HCT116 (cell line): ENCODE results near the gene ZNF189. TPM values are rescaled to one million over a fixed set of nuclear protein-coding genes. Genes with fewer than 3 reads are reported as not detected.

Source experiments
- ATAC-seq: fragments of 200-7000 bp; cut with Tn5 transposase; 2 replicates; pipeline ENCODE4 v1.9.1; 2020; ENCODE audit warnings: mild to moderate bottlenecking, moderate library complexity
- BruUV-seq: library from RNA; stranded (reverse); fragments of 400-500 nt; replicated peaks from 2 replicates; lab custom pipeline; 2021; lab: Mats Ljungman, UMichigan
- CTCF ChIA-PET: fragments of 300-600 bp; sonication (Branson Sonifier 250); formaldehyde crosslinking; loops from one replicate; lab custom pipeline; 2021; ENCODE audit warnings: antibody characterized with exemption; lab: Charles Lee
- POLR2A ChIA-PET: fragments of 300-600, 350-600 bp; sonication (Branson Sonifier 250); formaldehyde crosslinking; loops from one replicate; lab custom pipeline; 2021; ENCODE audit warnings: antibody characterized with exemption; lab: Charles Lee
- RAD21 ChIA-PET, 2 experiments: fragments of 300-600 bp; sonication (Branson Sonifier 250); formaldehyde crosslinking; loops; one replicate each; lab custom pipeline; 2023; ENCODE audit warnings: low total read pairs in 2 of 2; ENCODE audit not compliant: uncharacterized antibody in 2 of 2, unreplicated experiment in 2 of 2, low non-redundant PET in 1 of 2; lab: Charles Lee
- DNase-seq: peaks from one replicate; pipeline ENCODE4 v3.0.0-alpha.2; 2010; ENCODE audit warnings: low read depth, low spot score
- H2AFZ ChIP-seq: fragments of 200-600 bp; shearing (Covaris generic), sonication (generic); 2 replicates; pipeline ENCODE4 v1.6.1; 2017; ENCODE audit warnings: low read depth, mixed run types, mixed read lengths, antibody characterized with exemption, low read length; ENCODE audit not compliant: poor library complexity, severe bottlenecking
- H3K27ac ChIP-seq: 2 replicates; pipeline ENCODE4 v1.5.1; 2012; ENCODE audit warnings: low read depth, low read length
- H3K27me3 ChIP-seq: fragments of 200-600 bp; sonication (generic); 2 replicates; pipeline ENCODE4 v1.6.1; 2016; ENCODE audit warnings: mixed run types, low read length, mixed read lengths; ENCODE audit not compliant: insufficient read depth
- H3K36me3 ChIP-seq, 2 experiments: fragments of 200-500 bp in 1 of 2; fragments of 200-600 bp in 1 of 2; sonication (Bioruptor generic) in 1 of 2; sonication (generic) in 1 of 2; 2 replicates each; pipeline versions ENCODE4 v1.5.1 to v1.6.1; 2014 to 2016; ENCODE audit warnings: low read length in 2 of 2, inconsistent platforms in 1 of 2, mixed read lengths in 1 of 2, mixed run types in 1 of 2; ENCODE audit not compliant: insufficient read depth in 2 of 2, control insufficient read depth in 1 of 2
- H3K4me1 ChIP-seq, 2 experiments: fragments of 200-600 bp in 1 of 2; sonication (generic) in 1 of 2; 2 replicates each; pipeline versions ENCODE4 v1.5.1 to v1.6.1; 2012 to 2017; ENCODE audit warnings: low read length in 2 of 2, inconsistent platforms in 1 of 2, mild to moderate bottlenecking in 1 of 2, mixed read lengths in 1 of 2, mixed run types in 1 of 2, moderate library complexity in 1 of 2; ENCODE audit not compliant: insufficient read depth in 2 of 2, control insufficient read depth in 1 of 2
- H3K4me2 ChIP-seq: fragments of 200-600 bp; sonication (generic); 2 replicates; pipeline ENCODE4 v1.6.1; 2017; ENCODE audit warnings: mixed run types, low read length, mixed read lengths
- H3K4me3 ChIP-seq, 2 experiments: fragments of 200-600 bp in 1 of 2; sonication (generic) in 1 of 2; replicated peaks in 1 of 2; 2 replicates each; pipeline ENCODE4 v1.5.1; 2011 to 2016; ENCODE audit warnings: low read length in 2 of 2, control low read depth in 1 of 2, low read depth in 1 of 2, mild to moderate bottlenecking in 1 of 2, mixed read lengths in 1 of 2, mixed run types in 1 of 2
- H3K79me2 ChIP-seq: fragments of 200-600 bp; sonication (generic); 2 replicates; pipeline ENCODE4 v1.6.1; 2017; ENCODE audit warnings: mild to moderate bottlenecking, mixed run types, low read length, moderate library complexity, mixed read lengths; ENCODE audit not compliant: insufficient read depth
- H3K9ac ChIP-seq: fragments of 200-600 bp; sonication (generic); 2 replicates; pipeline ENCODE4 v1.6.1; 2016; ENCODE audit warnings: low read length, mixed read lengths
- H3K9me2 ChIP-seq: fragments of 200-600 bp; sonication (generic), shearing (Covaris generic); 2 replicates; pipeline ENCODE4 v1.6.1; 2017; ENCODE audit warnings: mixed run types, mild to moderate bottlenecking, moderate library complexity; ENCODE audit not compliant: insufficient read depth
- H3K9me3 ChIP-seq, 2 experiments: fragments of 200-500 bp in 1 of 2; fragments of 200-600 bp in 1 of 2; sonication (Bioruptor generic) in 1 of 2; sonication (generic) in 1 of 2; 2 replicates each; pipeline ENCODE4 v1.6.1; 2014 to 2017; ENCODE audit warnings: low read length in 2 of 2, mixed read lengths in 2 of 2, inconsistent platforms in 1 of 2, low read depth in 1 of 2, mild to moderate bottlenecking in 1 of 2, mixed run types in 1 of 2, moderate library complexity in 1 of 2; ENCODE audit not compliant: control insufficient read depth in 1 of 2, insufficient read depth in 1 of 2
- H4K20me1 ChIP-seq: fragments of 200-600 bp; sonication (generic), shearing (Covaris generic); 2 replicates; pipeline ENCODE4 v1.6.1; 2017; ENCODE audit warnings: mixed run types, mild to moderate bottlenecking, moderate library complexity; ENCODE audit not compliant: insufficient read depth
- EZH2phosphoT487 ChIP-seq: fragments of 200-600 bp; IDR thresholded peaks from 2 replicates; pipeline ENCODE4 v1.6.1; 2018; ENCODE audit warnings: antibody characterized with exemption, borderline replicate concordance
- TCF7L2 ChIP-seq: IDR thresholded peaks from 2 replicates; pipeline ENCODE4 v1.7.0; 2011; ENCODE audit warnings: borderline replicate concordance, inconsistent platforms; ENCODE audit not compliant: insufficient read depth, insufficient read length; ENCODE audit errors: extremely low read depth
- ZFX ChIP-seq: fragments of 450-650 bp; IDR thresholded peaks from 2 replicates; pipeline ENCODE4 v1.6.1; 2017
- intact Hi-C: fragments of 100-400 bp; cut with micrococcal nuclease; formaldehyde crosslinking; loops from 2 replicates; pipeline ENCODE4 v1.10.0; 2022
- total RNA-seq: library from RNA; stranded (reverse); gene quantifications from one replicate; pipeline ENCODE4 v1.2.1, GENCODE V29; 2021; ENCODE audit not compliant: unreplicated experiment
- TF ChIP-seq, protein P1 (sequence below): IDR thresholded peaks from 2 replicates; pipeline ENCODE4 v1.6.1; 2012
- TF ChIP-seq, protein P2 (sequence below), 3 experiments: fragments of 200-600 bp in 1 of 3; sonication (generic) in 1 of 3; IDR thresholded peaks in 2 of 3; conservative IDR thresholded peaks in 1 of 3; 2 replicates each; pipeline ENCODE4 v1.5.1; 2012 to 2017; ENCODE audit warnings: low read depth in 2 of 3, low read length in 2 of 3, antibody characterized with exemption in 1 of 3, borderline replicate concordance in 1 of 3, control low read depth in 1 of 3, mild to moderate bottlenecking in 1 of 3, mixed read lengths in 1 of 3, mixed run types in 1 of 3, moderate library complexity in 1 of 3; ENCODE audit not compliant: insufficient read depth in 1 of 3

The ZNF189 gene
- total RNA-seq, 1 experiment from 2014 or later = 10.6 TPM

DNA sequence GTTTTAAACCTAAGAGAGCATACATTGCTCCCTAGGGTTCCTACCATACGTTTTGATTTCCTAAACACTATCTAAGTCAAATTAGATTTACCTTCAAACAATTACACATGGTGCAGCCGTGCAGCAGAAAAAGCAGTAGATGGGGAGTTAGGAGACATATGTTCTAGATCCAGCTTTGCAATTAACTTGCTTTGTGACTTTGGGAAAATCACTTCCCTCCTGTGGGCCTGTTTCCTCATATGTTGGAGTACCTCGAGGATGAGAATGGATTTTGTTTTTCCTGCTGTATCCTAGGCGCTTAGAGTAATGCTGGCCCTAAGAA lies 944 bp upstream of the ZNF189 start:
- Histone ChIP-seq H3K4me2 (peak overlapping the region; percentile 86), H3K36me3 (peaks cover 17 to 43% of the 10 kb centered on the region in 2 experiments), H3K27me3 (no peaks in the 10 kb centered on the region), H3K4me3 (peak overlapping the region; percentile 71 to 92), H3K9me2 (no peaks in the 10 kb centered on the region), H2AFZ (no peak overlapping the region), H3K4me1 (peaks cover 3 to 10% of the 10 kb centered on the region in 2 experiments; a peak in 3 of 4 replicates), H3K27ac (peak overlapping the region; percentile 44; the same call in 1 of the 2 replicates), H3K9ac (peak overlapping the region; percentile 88), H3K79me2 (peaks cover 82% of the 10 kb centered on the region), H4K20me1 (no peaks in the 10 kb centered on the region), H3K9me3 (no peaks in the 10 kb centered on the region)
- CTCF ChIA-PET = interaction anchor here (2.3 kb wide), 1 partner anchor 9 kb away, joined by 18 read pairs; no protein-coding TSS in a partner anchor
- BruUV-seq = no TSS peak
- RAD21 ChIA-PET = no interaction called here
- ATAC-seq = no peak
- intact Hi-C loops = loop anchor here (5.0 kb wide), 2 partner anchors 135 to 795 kb away; partner anchors contain the start of gene RNF20
- no peak for DNase-seq
- POLR2A ChIA-PET = no interaction called here
- TF ChIP-seq, protein P1, sequence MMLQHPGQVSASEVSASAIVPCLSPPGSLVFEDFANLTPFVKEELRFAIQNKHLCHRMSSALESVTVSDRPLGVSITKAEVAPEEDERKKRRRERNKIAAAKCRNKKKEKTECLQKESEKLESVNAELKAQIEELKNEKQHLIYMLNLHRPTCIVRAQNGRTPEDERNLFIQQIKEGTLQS = no peak
- TF ChIP-seq EZH2phosphoT487 (no peak), TCF7L2 (no peak)

DNA sequence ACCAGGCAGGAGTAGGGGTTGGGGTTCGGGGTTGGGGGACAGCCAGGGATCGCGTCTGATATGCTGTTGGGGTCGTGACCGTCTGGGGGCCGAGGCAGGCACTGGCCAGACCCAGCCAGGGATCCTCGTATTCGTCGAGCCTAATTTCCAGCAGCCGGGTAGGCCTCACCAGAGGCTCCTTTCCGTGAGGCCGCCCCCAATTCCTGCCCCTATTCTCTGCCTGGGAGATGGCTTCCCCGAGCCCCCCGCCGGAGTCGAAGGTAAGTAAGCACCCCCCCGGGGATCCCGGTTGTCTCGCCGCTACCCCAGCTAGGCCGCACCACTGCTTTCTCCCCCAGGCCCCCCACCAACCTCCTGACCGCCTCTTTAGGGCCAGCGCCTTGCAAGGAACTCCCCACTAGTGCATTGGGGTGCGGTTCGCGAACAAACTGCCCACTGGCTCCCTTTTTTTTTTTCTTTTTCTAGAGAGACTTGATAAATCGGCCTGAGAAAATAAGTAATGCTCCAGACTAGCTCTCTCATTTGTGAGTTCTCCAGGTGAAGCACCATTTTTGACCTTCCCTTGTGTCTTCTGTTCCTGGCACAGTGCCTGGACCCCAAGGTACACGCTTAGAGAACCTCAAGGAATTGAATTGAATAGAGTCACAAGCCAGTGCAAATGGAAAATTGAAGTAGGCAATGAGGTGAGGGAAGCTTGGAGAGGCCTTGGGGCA lies 435 bp downstream of the ZNF189 start:
- 0 out of 4 replicates have a peak, but pooled peaks cover 0 to 4% of the 10 kb centered on the region in 2 experiments for H3K9me3 ChIP-seq

More for the DNA sequence above, 435 bp downstream of the ZNF189 start:
- ATAC-seq (no peak), DNase-seq (no peak)
- intact Hi-C loops = loop anchor here (5.0 kb wide), 2 partner anchors 133 to 797 kb away; partner anchors contain the start of gene RNF20
- peak overlapping the region; percentile 86 for H3K4me2 ChIP-seq
- no TSS peak for BruUV-seq
- peak overlapping the region; percentile 88 for H3K9ac ChIP-seq
- no peak overlapping the region for H2AFZ ChIP-seq
- TF ChIP-seq, protein P2, sequence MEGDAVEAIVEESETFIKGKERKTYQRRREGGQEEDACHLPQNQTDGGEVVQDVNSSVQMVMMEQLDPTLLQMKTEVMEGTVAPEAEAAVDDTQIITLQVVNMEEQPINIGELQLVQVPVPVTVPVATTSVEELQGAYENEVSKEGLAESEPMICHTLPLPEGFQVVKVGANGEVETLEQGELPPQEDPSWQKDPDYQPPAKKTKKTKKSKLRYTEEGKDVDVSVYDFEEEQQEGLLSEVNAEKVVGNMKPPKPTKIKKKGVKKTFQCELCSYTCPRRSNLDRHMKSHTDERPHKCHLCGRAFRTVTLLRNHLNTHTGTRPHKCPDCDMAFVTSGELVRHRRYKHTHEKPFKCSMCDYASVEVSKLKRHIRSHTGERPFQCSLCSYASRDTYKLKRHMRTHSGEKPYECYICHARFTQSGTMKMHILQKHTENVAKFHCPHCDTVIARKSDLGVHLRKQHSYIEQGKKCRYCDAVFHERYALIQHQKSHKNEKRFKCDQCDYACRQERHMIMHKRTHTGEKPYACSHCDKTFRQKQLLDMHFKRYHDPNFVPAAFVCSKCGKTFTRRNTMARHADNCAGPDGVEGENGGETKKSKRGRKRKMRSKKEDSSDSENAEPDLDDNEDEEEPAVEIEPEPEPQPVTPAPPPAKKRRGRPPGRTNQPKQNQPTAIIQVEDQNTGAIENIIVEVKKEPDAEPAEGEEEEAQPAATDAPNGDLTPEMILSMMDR (IDR thresholded peaks at IDR 0.05 in 2 of 3, conservative IDR thresholded peaks at IDR 0.05 in 1 of 3; ENCODE audit: borderline replicate concordance in 1 of 3, insufficient read depth in 1 of 3, low read depth in 2 of 3, low read length in 2 of 3) = no peak
- TF ChIP-seq ZFX = peak; percentile 90
- TF ChIP-seq, all 23 proteins: peak for 1
- RAD21 ChIA-PET = interaction anchor here in 1 of 2 experiments (0.7 kb wide), 1 partner anchor 10 kb away, joined by 3 read pairs; no protein-coding TSS in a partner anchor
- POLR2A ChIA-PET = interaction anchor here (0.6 to 1.1 kb wide), 12 partner anchors 10 to 1079 kb away, joined by 3 to 10 read pairs (median 4); no protein-coding TSS in a partner anchor
- Histone ChIP-seq H3K79me2 (peaks cover 68% of the 10 kb centered on the region), H3K4me1 (peaks cover 3 to 10% of the 10 kb centered on the region in 2 experiments; a peak in 3 of 4 replicates), H3K36me3 (peaks cover 27 to 55% of the 10 kb centered on the region in 2 experiments), H4K20me1 (no peaks in the 10 kb centered on the region), H3K27ac (peak overlapping the region; percentile 33; the same call in 1 of the 2 replicates), H3K9me2 (no peaks in the 10 kb centered on the region), H3K27me3 (no peaks in the 10 kb centered on the region), H3K4me3 (peak overlapping the region; percentile 71 to 92)
- CTCF ChIA-PET = interaction anchor here (0.9 to 2.3 kb wide), 4 partner anchors 10 to 60 kb away, joined by 3 to 18 read pairs (median 5); no protein-coding TSS in a partner anchor
